HG02759 (cell line): Measurements from ENCODE around the gene LBP.
"Not testable (repeated sequence)": the region's sequence is repeated elsewhere in the genome, so short reads cannot be mapped to it uniquely, and the experiment has no call there.

Source experiments
- ATAC-seq: cut with Tn5 transposase; IDR thresholded peaks from one replicate; pipeline ENCODE4 v1.9.1; 2021; ENCODE audit warnings: mild to moderate bottlenecking, moderate library complexity; ENCODE audit not compliant: unreplicated experiment

Gene LBP

GRCh38 chr20:38320221-38320620 is 26.1 kb upstream of the LBP start:
- no peak for ATAC-seq

GRCh38 chr20:38321959-38322598 is 24.2 kb upstream of the LBP start:
- ATAC-seq = no peak

- ATAC-seq = no peak
These were observed 22.1 kb upstream of the LBP start for GRCh38 chr20:38324159-38324558.

- no peak for ATAC-seq
These were observed 21.1 kb upstream of the LBP start for GRCh38 chr20:38325167-38325566.

GRCh38 chr20:38325905-38326304 is 20.4 kb upstream of the LBP start:
- ATAC-seq = no peak

- no peak for ATAC-seq
These were observed 20.0 kb upstream of the LBP start for GRCh38 chr20:38326309-38326708.

- ATAC-seq = no peak
These were observed 15.6 kb upstream of the LBP start for GRCh38 chr20:38330638-38331037.

- no peak for ATAC-seq
These were observed 15.0 kb upstream of the LBP start for GRCh38 chr20:38331245-38331644.

- ATAC-seq = no peak
These were observed 14.5 kb upstream of the LBP start for GRCh38 chr20:38331814-38332213.

- no peak for ATAC-seq
These were observed 12.3 kb upstream of the LBP start for GRCh38 chr20:38334016-38334415.

- no peak for ATAC-seq
These were observed 9.6 kb upstream of the LBP start for GRCh38 chr20:38336726-38337125.

- ATAC-seq = no peak
These were observed 8.6 kb upstream of the LBP start for GRCh38 chr20:38337561-38338140.

GRCh38 chr20:38338849-38339520 is 7.3 kb upstream of the LBP start:
- ATAC-seq = no peak

- not testable (repeated sequence) for ATAC-seq
These were observed 6.8 kb upstream of the LBP start for GRCh38 chr20:38339521-38339896.

- no peak for ATAC-seq
These were observed 6.3 kb upstream of the LBP start for GRCh38 chr20:38339997-38340396.

GRCh38 chr20:38340693-38341092 is 5.6 kb upstream of the LBP start:
- no peak for ATAC-seq

- no peak for ATAC-seq
These were observed 4.1 kb upstream of the LBP start for GRCh38 chr20:38342216-38342615.

GRCh38 chr20:38342713-38343310 is 3.5 kb upstream of the LBP start:
- no peak for ATAC-seq

GRCh38 chr20:38343311-38344106 is 2.8 kb upstream of the LBP start:
- ATAC-seq = no peak

GRCh38 chr20:38344107-38344701 is 2.1 kb upstream of the LBP start:
- ATAC-seq = no peak

- ATAC-seq = no peak
These were observed 639 bp upstream of the LBP start for GRCh38 chr20:38345643-38346042.
